ENCODE data around the gene TRABD2B.

The TRABD2B gene

DNA sequence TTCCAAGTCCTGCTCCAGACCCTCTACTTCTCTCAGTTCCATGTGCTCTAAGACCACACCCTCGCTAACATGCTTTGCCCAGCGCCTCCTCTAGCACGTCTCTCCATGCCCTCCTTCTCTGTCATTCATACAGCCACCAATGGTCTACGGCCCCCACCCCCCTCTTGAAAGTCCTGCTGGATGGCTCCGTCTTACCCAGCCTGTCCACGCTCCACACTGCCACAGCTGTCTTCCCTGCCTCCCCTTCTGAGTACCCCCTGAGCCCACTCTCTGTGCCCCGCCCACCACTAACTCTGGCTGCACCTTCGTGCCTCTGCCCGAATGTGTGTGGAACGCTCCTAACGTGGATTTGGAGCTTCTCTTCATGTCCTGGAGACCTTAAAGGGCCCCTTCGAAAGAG lies 244.6 kb downstream of the TRABD2B start:
- DNase-seq: no peak

DNA sequence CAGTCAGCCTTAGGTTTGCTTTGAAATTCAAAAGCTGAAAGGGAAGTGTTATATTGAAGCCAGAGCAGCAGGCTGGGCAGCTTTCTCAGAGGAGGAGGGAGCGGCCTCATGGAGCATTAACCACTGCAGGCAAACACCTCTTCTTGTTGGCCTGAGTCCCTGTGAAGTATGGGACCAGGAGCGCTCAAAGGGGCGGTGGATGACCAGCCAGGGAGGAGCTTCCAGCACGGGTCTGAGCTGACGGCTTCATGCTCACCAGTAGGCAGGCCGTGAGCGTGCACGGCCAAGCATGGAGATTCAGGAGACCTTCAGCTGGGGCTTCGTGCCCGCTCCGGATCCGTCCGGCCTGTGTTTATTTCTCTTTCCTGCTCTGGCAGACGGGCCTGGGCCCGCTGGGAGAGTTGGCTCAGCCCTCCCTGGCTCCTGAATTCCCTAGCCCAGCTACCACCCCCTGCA lies 245.2 kb downstream of the TRABD2B start:
- DNase-seq: no peak

DNA sequence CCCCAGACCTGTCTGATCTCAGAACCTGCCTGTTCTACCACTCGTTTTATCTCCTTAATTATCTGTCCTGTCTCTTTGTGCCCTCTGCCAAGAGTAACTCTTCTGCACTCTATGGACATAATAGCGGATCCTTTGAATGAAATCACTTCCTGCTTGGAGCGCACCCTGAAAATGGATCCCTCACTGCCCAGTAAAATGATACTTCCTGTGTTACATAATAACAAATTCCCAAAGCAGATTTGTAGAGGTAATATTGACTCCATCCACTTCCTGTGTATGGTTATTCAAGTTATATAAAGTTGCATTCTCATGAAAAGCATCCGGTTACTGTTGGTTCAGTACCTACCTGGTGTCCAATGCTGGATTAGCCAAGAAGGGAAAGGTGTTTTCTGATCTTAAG lies 246.0 kb downstream of the TRABD2B start:
- peak; percentile 22 for DNase-seq

DNA sequence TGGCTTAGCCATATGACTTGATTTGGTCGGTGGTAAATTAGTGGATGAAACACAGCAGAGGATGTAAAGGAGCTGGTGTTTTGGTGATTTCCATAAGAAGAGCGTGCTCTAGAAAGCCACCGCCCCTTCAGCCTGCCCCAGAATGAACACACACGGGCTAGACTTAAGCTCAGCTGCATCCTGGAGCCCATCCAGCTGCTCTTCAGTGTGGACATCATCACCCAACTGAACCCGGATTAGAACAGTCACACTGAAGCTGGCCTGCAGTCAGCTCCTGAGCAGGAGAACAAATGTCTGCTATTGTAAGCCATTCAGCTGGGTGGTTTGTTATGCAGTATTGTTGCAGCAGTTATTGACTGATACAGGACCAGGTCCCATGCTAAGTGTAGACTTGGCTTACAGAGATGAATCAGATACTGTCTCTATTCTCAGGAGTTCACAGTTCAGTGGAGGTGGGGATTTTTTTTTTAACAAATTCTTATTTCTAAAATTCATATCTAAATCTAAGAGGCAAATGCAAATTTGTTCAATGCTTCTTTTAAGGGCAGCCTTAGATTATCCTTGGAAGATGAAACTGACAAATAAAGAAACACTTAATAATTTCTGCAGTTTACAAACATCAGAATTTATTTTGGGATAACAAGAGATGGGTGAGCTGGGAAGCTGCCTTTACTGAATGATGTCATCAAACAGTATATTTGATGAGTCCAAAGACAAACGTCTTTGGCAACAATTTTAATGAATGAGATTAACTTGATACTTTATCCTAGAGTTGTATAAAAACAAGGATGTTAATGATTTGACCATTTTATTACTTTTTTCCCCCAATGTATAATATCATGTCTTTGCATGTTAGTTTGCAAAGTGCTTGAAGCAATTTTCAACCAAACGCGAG lies 251.2 kb downstream of the TRABD2B start:
- DNase-seq: no peak

DNA sequence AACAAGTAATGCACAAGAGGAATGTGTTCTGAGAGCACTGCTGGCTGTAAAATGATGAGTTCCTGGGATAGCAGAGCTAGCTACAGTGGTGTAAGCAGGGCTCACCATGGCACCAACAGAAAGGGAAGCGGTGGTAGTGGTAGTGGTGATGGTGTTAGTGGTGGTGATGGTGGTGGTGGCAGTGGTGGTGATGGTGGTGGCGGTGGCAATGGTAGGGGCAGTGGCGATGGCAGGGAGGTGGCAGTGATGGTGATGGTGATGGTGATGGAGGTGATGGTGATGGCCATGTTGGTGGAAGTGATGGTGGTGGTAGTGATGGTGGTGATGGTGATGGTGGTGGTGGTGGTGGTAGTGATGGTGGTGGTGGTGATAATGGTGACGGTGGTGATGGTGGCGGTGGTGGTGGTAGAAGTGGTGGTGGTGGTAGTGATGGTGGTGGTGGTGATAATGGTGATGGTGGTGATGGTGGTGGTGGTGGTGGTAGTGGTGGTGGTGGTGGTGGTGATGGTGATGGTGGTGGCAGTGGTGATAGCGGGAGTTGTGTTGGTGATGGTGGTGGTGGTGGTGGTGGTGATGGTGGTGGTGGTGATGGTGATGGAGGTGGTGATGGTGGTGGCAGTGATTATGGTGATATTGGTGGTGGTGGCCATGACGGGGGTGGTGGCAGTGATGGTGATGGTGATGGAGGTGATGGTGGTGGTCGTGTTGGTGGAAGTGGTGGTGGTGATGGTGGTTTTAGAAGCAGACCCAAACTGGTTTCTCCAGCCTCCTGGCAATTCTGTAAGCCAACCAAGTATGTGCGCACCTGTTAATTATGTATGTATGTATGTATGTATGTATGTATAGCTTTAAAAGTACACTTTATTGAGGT lies 254.1 kb downstream of the TRABD2B start:
- DNase-seq: no peak

DNA sequence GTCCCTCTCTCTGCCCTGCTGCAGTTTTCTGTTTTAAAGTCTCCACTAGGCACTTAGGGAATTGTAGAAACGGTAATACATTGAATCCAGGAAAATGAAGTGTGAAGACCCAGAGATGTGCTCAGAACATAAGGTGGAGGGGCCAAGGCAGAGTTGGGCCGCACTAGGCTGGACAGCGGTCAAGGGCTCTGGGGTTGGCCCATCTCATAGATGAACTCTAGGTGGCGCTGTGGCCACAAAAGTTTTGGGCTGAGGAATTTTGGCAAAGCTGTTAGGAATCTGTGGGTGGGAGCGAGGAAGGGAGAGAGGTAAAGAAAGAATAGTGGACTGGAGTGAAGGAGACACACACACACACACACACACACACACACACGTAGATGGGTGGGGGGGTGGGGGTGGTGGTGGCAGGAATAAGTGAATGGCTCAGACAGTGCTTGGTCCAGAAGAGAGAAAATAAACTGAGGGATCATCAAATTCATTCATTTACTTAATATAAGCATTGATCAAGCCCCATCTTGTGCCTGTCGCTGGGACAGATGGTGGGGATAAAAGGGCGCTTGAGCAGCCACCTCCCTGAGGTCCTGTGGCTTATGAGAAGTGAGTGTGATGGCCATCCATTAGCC lies 258.5 kb downstream of the TRABD2B start:
- DNase-seq: peak; percentile 58

DNA sequence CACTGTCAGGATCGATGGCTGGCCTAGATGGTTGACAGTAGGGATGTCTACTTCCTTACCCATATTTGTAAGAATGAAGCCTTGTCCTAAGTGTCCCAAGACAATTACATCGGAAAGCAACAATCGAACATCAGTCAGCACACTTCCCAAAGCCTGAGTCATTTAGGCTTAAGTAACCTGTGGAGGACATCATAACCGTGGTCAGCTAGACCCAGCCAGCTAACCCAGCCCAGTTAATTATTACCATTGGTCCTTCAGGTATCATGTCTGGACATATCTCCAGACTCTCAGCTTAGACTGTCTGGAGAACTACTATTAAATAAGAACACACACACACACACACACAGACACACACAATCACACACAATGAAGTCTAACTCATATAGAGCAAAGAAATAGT lies 264.7 kb downstream of the TRABD2B start:
- DNase-seq: no peak

DNA sequence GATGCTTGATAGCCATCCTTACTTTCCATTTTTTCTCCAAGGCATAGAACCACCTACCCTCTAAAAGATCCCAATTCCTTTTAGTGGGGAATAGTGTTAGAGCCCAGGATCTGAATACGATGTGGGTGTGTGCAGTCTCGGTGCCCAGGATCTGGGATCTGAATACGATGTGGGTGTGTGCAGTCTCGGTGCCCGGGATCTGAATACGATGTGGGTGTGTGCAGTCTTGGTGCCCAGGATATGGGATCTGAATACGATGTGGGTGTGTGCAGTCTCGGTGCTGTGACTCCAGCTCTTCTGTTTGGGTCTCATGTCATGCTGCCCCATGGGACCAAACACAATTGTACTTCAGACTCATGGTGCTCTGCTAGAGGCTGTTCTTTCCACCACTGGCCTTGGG lies 265.5 kb downstream of the TRABD2B start:
- no peak for DNase-seq

DNA sequence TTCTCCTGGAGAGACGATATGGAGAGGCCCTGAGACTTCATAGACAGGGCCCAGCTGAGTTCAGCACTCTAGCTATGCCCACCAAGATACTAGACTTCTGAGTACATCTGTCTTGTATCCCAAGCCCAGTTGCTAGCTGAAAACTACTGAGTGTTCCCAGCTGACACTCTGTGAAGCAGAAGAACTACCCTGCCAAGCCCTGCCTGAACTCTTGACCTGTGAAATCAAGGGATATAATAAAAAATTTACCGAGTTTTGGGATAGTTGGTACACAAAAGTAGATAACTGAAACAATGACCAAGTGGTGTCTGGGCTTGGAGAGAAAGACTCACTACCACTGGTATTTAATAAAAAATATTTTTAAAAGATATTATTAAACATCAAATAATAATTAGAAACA lies 267.5 kb downstream of the TRABD2B start:
- DNase-seq: no peak

DNA sequence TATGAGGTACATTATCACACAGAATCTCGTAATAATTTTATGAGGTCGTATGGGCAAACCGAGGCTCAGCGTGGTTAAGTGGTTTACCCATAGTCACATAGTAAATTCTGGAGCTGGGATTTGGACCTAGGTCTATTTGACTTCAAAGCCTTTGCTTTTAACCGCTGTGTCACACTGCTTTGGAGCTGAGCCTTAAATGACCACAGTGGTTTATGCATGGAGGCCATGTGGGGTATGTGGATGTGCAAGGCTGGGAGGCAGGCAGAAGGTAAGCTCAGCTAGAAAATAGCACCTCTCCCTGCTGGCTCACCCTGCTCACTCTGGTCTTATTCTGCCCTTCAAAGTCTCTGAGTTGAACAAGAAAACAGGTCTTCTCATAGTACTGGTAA lies 269.5 kb downstream of the TRABD2B start:
- DNase-seq: no peak

DNA sequence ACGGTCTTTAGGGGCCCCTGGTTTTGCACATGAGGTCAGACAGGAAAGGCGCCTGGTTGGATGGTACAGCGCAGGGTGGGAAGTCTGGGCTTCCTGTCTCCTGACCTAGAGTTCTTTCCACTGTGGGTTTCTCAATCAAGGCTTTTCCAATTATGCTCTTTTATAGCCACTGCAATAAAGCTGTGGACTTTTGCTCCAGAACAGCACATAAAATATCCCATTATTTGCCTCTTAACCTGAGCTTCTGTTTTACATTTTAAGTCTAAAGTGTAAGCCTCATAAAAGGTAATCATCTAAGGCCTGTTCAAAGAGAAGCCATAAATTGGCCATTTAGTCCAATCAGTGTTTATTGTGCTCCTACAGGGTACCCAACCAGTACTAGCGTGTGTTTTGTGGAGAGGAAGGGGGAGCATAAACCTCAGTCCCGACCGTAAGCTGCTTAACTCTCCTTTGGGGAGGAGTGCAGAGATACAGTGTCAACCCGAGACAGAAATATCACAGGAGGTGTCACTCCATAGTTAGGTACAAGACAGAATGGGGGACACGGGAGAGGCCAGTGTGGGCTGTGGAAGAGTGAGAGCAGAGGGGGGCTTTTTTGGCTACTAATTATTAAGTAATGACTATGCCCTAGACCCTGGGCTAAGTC lies 270.0 kb downstream of the TRABD2B start:
- no peak for DNase-seq

DNA sequence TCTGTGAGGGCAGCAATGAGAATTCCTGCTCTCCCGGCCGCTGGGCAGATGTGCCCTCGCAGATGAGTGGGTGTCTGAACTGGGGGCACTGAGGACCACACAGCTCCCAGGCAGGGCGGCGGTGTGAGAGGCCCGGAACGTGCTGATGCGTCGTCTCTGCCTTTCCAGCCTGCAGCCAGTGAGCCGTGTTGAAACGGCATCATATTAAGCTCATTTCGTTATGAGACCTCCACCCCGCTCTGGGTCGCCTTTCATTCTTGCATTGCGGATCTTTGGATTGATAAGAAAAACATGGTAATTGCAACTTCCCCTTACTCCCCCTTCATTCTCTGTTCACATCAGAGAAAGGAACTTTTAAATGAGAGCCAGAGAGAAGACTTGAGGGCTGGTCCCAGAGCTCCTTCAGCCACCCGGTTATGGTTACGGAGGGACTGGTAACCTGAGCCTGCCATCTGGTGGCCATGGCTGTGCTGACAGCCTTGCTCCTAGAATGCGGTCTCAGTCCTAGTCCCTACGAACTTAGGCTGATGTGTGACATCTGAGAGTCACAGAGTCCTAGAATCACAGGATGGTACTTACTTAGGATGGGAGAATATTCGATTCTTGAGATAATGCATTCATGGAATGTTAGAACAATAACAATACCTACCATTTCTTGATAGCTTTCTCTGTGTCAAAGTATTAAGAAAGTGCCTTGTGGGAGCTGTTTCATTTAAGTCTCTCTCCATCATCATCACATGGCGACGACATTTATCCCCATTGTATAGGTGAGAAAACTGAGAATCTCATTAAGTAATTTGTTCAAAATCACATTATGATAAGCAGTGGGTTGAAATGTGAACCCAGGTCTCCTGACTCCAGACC lies 271.0 kb downstream of the TRABD2B start:
- DNase-seq: peak; percentile 54

DNA sequence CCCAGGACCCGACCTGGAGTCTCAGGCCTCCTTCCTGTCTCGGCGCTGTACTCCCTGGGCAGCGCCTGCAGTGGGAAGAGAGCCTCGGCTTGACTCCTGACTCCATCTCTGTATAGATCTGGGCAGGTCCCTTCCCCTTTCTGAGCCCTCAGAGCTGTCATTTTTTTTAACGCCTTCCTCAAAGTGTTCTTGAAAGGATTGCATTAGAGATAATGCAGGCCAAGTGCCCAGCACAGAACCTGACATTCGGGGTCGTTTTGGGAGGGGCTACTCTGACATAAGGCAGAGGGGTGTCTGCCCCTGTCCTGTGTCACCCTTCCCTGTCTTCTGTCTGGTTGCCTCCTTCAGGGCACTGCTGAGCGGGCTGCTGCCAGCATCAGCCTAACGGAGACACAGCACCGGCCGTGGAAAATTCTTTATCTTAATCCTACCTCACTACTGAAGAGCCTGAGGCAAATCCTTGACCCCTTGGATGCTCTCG lies 271.6 kb downstream of the TRABD2B start:
- no peak for DNase-seq

DNA sequence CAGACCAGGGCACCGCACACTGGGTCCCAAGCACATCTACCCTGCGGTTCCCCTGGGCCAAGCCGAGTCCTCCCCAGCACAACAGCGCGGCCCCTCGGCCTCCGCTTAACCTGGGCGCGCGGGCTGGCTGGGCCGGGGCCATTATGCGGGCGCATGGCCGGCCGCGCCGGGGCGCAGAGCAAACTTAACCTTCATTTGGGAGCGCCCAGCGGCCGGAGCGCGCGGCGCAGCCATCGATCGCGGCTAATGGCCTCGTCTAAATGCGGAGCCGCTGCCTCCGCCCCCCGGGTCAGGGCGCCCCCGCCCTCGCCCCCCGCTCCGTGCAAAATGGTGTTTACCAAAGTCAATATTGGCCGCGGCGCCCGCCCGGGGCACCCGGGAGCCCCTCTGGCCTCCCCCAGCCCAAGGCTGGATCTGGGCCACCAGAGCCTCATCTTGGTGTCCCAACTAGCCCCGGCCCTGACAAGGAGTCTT lies 272.1 kb downstream of the TRABD2B start:
- DNase-seq: no peak

DNA sequence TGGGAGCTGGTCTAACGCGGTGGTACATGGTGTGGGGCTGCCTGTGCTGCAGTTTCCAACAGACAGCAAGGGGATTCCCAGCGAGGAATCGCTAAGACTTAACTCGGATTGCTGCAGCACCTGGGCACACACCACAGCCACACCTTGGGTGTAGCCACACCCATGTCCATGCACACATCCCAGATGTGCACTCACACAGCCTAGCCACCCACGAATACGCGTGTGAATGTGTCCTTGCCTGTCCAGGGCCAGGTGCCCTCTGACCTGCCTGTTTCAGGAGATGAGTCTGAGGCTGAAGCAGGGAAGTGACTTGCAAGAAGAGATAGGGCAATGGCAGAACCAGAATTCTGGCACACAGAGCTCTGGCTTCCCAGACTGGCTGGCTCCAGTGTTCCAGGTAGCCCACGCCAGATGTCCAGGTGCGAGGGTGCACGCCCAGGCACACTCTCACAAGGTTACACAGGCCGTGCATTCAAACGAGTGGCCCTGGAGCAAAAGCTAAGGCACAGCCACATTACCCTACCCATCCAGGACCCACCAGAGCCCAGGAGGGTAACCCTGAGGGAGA lies 272.7 kb downstream of the TRABD2B start:
- no peak for DNase-seq

DNA sequence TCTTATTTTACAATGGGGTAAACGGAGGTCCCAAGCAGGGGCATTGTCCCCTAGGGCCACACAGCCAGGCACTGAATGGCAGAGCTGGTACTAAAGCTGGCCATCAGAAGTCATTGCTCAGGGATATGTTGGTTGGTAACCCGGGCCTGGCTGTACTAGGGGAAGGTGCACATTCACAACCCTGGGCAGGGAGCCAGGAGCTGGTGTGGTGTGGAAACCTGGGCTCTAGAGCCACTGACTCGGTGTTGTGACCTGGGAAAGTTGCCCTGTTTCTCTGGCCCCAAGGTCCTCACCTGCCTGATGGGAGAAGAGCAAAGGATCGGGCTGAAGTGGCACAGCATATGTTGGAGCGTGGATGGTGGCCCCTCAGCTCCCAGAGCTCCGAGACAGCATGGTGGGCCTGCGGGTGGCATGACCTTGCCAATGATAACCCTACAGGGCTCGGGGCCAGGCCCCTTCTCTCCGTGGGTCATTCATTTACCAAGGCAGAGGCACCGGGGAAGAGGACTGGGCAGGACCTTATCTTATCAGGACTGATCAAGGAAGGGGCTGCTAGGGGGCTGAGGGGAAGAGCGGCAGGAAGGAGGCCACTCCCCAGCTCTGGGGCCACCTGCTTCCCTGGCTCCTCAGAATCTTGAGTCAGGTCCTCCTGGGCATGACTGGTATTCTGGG lies 274.1 kb downstream of the TRABD2B start:
- DNase-seq: no peak

DNA sequence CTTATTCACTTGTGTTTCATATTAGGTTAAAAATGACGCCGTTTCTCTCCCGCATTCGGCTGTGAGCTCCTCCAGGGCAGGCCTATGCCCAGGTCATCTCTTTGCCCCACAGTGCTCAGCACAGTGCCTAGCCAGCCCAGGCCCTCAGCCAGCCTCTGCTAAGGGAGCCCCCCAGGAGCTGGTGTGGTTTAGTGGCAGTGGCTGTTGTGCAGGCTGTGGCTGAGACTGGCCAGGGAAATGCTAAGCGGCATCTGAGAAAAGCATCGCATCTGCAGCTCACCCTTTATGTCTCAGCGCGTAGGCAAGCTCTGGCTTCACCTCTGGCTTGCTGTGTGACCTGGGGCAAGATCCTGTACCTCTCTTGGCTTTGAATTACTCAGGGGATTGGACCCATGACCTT lies 275.1 kb downstream of the TRABD2B start:
- no peak for DNase-seq

DNA sequence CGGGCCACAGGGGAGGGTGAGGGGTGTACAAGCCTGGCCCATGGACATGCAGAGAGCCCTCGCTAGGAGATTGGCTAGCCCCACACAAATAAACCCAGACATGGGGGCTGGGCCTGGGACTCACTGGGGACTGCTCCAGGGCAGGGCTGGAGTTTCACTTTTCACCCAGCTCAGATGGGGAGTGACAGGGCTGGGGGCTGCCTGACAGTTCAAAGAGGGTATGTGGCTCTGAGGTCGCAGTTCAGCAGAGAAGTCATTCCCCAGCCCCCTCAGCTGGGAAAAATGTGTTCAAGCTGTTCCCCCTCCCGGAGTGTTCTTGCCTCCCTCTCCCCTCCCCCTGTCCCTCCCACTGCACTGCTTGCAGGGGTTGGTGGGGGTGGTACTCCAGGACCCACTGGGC lies 277.1 kb downstream of the TRABD2B start:
- DNase-seq: no peak

DNA sequence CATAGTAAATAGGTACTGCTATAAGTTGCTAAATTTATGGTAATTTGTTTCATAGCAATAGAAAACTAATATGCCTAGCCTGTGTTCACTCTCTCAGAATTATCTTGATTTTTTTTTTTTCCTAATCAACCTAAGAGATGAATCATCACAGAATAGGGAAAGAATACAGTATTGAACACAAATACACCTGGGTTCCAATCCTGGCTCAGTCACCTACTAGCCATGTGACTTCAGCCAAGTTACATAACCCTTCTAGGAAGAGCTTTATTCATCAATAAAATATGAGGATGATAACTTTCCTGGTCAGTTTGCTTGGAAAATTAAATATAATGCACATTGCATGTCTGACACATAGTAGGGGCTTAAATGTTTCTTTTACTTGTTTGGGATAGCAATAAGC lies 279.8 kb downstream of the TRABD2B start:
- DNase-seq: no peak

DNA sequence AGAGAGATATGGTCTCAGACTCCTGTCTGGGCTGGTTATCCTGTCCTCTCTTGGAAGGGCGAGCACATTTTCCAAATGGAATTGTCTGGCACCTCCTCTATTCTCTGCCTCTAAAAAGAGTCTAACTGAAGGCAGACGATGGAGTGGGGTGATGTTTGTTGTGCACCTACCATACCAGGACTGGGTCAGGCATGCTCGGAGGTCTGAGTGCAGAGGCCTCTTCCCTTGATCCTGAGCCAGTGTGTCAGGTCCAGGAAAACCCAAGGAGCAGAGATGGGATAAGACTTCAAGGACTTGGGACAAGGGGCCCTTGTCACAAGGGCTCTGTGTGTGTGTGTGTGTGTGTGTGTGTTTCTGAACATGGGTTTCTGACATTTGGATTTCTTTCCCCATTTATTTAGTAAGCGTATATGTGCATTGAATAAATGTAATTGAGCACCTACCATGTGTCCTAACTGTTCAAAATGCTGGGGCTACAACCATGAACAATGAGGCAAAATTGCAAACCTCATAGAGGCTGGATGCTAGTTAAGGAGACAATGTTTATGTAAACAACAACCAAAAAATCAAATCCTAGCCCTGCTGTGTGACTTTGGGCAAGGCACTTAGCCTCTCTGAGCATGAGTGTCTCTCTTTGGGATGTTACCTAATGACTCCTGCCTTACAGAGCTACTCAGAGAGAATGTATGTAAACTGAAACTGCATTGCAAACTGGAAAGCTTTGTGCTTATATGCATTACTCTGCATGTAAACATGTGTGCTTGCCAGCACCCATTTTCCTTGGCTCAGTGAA lies 283.0 kb downstream of the TRABD2B start:
- no peak for DNase-seq
